ENCODE measurements around the gene MS4A10. TPM values are rescaled to one million over a fixed set of nuclear protein-coding genes. Genes with fewer than 3 reads are reported as not detected.

MS4A10 gene
- total RNA-seq, 4 donors from 2014 or later: not detected

- no peak for TF ChIP-seq CTCF (IDR thresholded peaks at IDR 0.05; ENCODE audit: low read depth)
These were observed 5.6 kb downstream of the MS4A10 start for GRCh38 chr11:60790726-60791125.

- TF ChIP-seq CTCF (IDR thresholded peaks at IDR 0.05; ENCODE audit: low read depth): no peak
These were observed 6.2 kb downstream of the MS4A10 start for GRCh38 chr11:60791153-60791933.

- TF ChIP-seq CTCF (IDR thresholded peaks at IDR 0.05; ENCODE audit: low read depth): no peak
These were observed 7.4 kb downstream of the MS4A10 start for GRCh38 chr11:60792521-60792920.

GRCh38 chr11:60795291-60795690 is 10.2 kb downstream of the MS4A10 start:
- no peak for TF ChIP-seq CTCF (IDR thresholded peaks at IDR 0.05; ENCODE audit: low read depth)

- no peak for TF ChIP-seq CTCF (IDR thresholded peaks at IDR 0.05; ENCODE audit: low read depth)
These were observed 12.9 kb downstream of the MS4A10 start for GRCh38 chr11:60797846-60798630.

GRCh38 chr11:60798631-60799030 is 13.5 kb downstream of the MS4A10 start:
- no peak for TF ChIP-seq CTCF (IDR thresholded peaks at IDR 0.05; ENCODE audit: low read depth)

GRCh38 chr11:60801194-60801593 is 16.1 kb downstream of the MS4A10 start:
- no peak for TF ChIP-seq CTCF (IDR thresholded peaks at IDR 0.05; ENCODE audit: low read depth)

All from subcutaneous adipose tissue (tissue), 4 donors.